PFSK-1 (cell line): ENCODE data around the gene AKAP13.

Source experiments
- FOXP2 ChIP-seq: optimal IDR thresholded peaks from 2 replicates; pipeline ENCODE3; 2011; ENCODE audit warnings: borderline replicate concordance, control low read depth, inconsistent platforms; ENCODE audit not compliant: insufficient read depth; ENCODE audit errors: extremely low read length, extremely low read depth
- POLR2AphosphoS5 ChIP-seq: IDR thresholded peaks from 2 replicates; pipeline ENCODE4 v1.6.1; 2012; ENCODE audit warnings: low read depth, mild to moderate bottlenecking, control low read depth, low read length, moderate library complexity
- SIN3A ChIP-seq: IDR thresholded peaks from 2 replicates; pipeline ENCODE4 v1.6.1; 2012; ENCODE audit warnings: mild to moderate bottlenecking, low read length, moderate library complexity, borderline replicate concordance; ENCODE audit not compliant: insufficient read depth
- TAF1 ChIP-seq: IDR thresholded peaks from 2 replicates; pipeline ENCODE4 v1.6.1; 2012; ENCODE audit warnings: low read length, control low read depth, borderline replicate concordance; ENCODE audit not compliant: insufficient read depth
- TF ChIP-seq, protein P1 (sequence below), 2 experiments: IDR thresholded peaks; 2 replicates each; pipeline versions ENCODE4 v1.6.1 to v1.8.0; 2011 to 2012; ENCODE audit warnings: low read depth in 2 of 2, low read length in 2 of 2, control low read depth in 1 of 2, inconsistent platforms in 1 of 2, mild to moderate bottlenecking in 1 of 2, moderate library complexity in 1 of 2; ENCODE audit not compliant: insufficient read depth in 1 of 2

AKAP13 gene

DNA sequence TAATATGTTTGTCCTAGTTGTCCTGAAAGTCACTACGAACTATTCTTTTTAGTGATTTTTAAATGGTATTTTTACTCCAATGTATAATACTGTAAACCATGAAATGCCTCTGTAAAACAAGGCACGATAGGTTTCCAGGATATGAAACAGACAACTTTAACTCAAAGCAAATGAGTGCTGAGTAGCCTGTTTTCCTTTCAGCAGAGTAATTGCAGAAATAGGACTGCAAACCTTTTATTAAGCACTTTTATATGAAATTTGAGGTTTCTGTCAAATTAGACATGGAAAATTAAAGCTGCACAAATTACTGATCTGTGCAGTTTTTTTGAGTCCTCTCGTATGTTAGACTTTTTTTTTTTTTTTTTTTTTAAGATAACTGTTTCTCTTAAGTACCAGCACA is 16.2 kb downstream of the AKAP13 start:
- TF ChIP-seq FOXP2 = no peak
- TF ChIP-seq, protein P1, sequence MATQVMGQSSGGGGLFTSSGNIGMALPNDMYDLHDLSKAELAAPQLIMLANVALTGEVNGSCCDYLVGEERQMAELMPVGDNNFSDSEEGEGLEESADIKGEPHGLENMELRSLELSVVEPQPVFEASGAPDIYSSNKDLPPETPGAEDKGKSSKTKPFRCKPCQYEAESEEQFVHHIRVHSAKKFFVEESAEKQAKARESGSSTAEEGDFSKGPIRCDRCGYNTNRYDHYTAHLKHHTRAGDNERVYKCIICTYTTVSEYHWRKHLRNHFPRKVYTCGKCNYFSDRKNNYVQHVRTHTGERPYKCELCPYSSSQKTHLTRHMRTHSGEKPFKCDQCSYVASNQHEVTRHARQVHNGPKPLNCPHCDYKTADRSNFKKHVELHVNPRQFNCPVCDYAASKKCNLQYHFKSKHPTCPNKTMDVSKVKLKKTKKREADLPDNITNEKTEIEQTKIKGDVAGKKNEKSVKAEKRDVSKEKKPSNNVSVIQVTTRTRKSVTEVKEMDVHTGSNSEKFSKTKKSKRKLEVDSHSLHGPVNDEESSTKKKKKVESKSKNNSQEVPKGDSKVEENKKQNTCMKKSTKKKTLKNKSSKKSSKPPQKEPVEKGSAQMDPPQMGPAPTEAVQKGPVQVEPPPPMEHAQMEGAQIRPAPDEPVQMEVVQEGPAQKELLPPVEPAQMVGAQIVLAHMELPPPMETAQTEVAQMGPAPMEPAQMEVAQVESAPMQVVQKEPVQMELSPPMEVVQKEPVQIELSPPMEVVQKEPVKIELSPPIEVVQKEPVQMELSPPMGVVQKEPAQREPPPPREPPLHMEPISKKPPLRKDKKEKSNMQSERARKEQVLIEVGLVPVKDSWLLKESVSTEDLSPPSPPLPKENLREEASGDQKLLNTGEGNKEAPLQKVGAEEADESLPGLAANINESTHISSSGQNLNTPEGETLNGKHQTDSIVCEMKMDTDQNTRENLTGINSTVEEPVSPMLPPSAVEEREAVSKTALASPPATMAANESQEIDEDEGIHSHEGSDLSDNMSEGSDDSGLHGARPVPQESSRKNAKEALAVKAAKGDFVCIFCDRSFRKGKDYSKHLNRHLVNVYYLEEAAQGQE (IDR thresholded peaks at IDR 0.05; ENCODE audit: insufficient read depth in 1 of 2, low read depth in 2 of 2, low read length in 2 of 2) = no peak
- TF ChIP-seq TAF1 = no peak
- no peak for TF ChIP-seq POLR2AphosphoS5
- TF ChIP-seq SIN3A = no peak

DNA sequence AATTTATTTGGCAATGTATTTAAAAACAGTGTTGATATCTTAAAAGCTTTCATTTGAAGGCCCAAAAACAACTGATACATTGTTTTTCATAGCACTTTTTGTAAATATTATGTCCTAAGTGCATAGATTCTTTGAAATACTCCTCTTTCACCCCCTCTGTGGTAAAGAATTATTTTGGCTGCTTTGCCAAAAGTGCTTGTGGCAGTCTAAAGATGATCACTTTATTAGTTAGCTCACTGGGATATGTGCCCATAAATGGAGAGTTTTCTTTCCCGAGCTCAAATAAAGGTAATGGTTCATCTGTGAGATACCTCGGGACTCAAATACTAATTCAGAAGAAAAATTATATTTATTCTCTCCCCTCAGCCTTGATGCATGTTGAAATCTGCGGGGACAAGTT is 16.7 kb downstream of the AKAP13 start:
- no peak for TF ChIP-seq SIN3A
- no peak for TF ChIP-seq FOXP2
- TF ChIP-seq TAF1 = no peak
- TF ChIP-seq, protein P1 (IDR thresholded peaks at IDR 0.05; ENCODE audit: insufficient read depth in 1 of 2, low read depth in 2 of 2, low read length in 2 of 2) = no peak
- TF ChIP-seq POLR2AphosphoS5 = no peak

DNA sequence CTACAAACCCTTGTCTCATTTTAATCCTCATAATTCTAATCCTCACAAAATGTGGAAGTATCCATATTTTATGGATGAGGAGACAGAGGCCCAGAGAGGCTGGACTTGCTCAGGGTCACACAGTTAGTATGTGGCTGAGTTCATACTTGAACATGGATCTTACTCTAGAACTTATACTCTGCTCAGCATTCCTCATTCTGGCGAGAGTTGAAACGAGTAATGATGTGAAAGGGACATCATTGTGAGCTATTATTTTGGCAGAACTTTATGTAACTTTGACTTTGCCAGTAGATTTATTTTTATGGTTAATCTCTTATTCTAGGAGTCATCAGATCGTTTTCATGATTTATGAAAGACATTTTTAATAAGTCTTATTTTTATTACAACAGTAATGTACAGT is 17.5 kb downstream of the AKAP13 start:
- TF ChIP-seq FOXP2 = no peak
- no peak for TF ChIP-seq TAF1
- TF ChIP-seq, protein P1 (IDR thresholded peaks at IDR 0.05; ENCODE audit: insufficient read depth in 1 of 2, low read depth in 2 of 2, low read length in 2 of 2) = no peak

DNA sequence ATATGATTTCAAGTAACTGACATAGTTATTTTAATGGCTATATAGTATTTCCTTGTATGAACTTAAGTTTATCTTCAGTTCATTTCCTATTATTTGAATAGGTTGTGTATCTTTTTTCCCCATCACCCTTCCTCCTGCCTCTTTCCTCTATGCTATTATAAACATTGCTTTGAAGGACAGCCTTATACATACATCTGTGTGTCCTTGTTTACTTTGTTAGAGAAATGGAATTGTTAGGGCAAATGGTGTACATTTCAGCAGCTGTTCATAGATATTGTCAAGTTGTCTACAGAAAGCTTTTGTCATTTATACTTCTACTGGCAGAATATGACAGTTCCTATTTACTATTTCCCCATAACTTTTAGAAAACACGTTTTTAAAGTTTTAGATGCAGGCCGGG is 18.4 kb downstream of the AKAP13 start:
- no peak for TF ChIP-seq POLR2AphosphoS5
- TF ChIP-seq TAF1 = no peak
- TF ChIP-seq, protein P1 (IDR thresholded peaks at IDR 0.05; ENCODE audit: insufficient read depth in 1 of 2, low read depth in 2 of 2, low read length in 2 of 2) = no peak
- no peak for TF ChIP-seq SIN3A
- TF ChIP-seq FOXP2 = no peak

DNA sequence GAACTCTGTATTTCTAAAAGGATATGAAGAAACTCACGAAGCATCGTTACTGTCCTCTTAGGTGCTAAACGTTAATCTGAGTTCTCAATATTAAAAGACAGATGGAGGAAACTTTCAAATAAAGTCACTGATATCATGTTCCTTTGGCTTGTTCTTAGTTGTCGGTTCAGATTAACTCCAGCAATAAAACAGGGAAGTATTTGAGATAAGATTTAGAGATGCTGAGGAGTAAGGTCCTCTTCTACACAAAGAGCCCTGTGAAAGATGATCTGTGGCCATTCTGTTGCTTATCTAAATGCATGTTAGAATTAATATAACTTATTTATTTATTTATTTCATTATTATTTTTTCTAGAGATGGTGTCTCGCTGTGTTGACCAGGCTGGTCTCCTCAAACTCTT is 19.2 kb downstream of the AKAP13 start:
- TF ChIP-seq, protein P1 (IDR thresholded peaks at IDR 0.05; ENCODE audit: insufficient read depth in 1 of 2, low read depth in 2 of 2, low read length in 2 of 2) = no peak
